PFSK-1 (cell line): ENCODE results near the gene ZNF212.
A peak's percentile ranks its signal among the peaks of the same experiment; 100 is the strongest.

ENCODE experiments used
- FOXP2 ChIP-seq: optimal IDR thresholded peaks from 2 replicates; pipeline ENCODE3; 2011; ENCODE audit warnings: borderline replicate concordance, control low read depth, inconsistent platforms; ENCODE audit not compliant: insufficient read depth; ENCODE audit errors: extremely low read length, extremely low read depth
- POLR2AphosphoS5 ChIP-seq: IDR thresholded peaks from 2 replicates; pipeline ENCODE4 v1.6.1; 2012; ENCODE audit warnings: low read depth, mild to moderate bottlenecking, control low read depth, low read length, moderate library complexity
- SIN3A ChIP-seq: IDR thresholded peaks from 2 replicates; pipeline ENCODE4 v1.6.1; 2012; ENCODE audit warnings: mild to moderate bottlenecking, low read length, moderate library complexity, borderline replicate concordance; ENCODE audit not compliant: insufficient read depth
- TAF1 ChIP-seq: IDR thresholded peaks from 2 replicates; pipeline ENCODE4 v1.6.1; 2012; ENCODE audit warnings: low read length, control low read depth, borderline replicate concordance; ENCODE audit not compliant: insufficient read depth
- TF ChIP-seq, protein P1 (sequence below), 2 experiments: IDR thresholded peaks; 2 replicates each; pipeline versions ENCODE4 v1.6.1 to v1.8.0; 2011 to 2012; ENCODE audit warnings: low read depth in 2 of 2, low read length in 2 of 2, control low read depth in 1 of 2, inconsistent platforms in 1 of 2, mild to moderate bottlenecking in 1 of 2, moderate library complexity in 1 of 2; ENCODE audit not compliant: insufficient read depth in 1 of 2

Gene ZNF212

DNA sequence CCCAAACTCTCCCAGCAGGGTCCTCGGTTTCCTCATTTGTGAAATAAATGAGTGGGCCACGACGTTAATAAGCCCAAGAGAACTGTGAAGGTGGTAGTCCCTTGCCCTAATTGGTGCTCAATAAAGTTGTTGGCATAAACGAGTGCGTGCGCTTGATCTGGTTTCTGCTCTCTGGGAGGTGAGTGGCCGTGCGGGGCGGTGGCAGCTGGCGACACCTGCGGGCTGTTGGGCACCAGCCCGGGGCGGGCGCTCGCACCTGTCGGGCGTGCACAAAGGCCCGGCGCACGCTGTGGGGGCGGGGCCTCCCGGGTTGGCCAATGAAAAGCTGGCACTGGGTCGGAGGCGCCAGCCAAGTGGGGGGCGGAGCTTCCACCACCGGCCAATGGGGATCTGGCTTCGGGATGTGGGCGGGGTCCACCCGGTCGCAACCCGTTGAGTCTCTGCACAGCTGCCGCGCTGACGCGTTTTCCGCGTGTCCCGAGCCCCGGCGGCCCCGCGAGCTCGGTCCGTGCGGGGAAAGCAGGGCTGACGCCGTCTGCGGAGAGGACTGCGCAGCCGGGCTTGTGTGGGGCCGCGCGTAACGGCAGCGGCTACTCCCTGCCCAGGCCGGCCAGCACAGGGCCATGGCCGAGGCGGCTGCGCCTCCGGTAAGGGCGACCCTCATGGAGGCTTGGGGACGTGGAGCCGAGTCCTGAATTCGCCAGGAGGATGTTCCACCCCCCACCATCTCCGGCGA is 45.6 kb downstream of the ZNF212 start:
- TF ChIP-seq SIN3A: peak; percentile 16; the same call in 1 of the 2 replicates
- peak; percentile 73 for TF ChIP-seq FOXP2
- TF ChIP-seq POLR2AphosphoS5: peak; percentile 65; the same call in 1 of the 2 replicates
- TF ChIP-seq, protein P1, sequence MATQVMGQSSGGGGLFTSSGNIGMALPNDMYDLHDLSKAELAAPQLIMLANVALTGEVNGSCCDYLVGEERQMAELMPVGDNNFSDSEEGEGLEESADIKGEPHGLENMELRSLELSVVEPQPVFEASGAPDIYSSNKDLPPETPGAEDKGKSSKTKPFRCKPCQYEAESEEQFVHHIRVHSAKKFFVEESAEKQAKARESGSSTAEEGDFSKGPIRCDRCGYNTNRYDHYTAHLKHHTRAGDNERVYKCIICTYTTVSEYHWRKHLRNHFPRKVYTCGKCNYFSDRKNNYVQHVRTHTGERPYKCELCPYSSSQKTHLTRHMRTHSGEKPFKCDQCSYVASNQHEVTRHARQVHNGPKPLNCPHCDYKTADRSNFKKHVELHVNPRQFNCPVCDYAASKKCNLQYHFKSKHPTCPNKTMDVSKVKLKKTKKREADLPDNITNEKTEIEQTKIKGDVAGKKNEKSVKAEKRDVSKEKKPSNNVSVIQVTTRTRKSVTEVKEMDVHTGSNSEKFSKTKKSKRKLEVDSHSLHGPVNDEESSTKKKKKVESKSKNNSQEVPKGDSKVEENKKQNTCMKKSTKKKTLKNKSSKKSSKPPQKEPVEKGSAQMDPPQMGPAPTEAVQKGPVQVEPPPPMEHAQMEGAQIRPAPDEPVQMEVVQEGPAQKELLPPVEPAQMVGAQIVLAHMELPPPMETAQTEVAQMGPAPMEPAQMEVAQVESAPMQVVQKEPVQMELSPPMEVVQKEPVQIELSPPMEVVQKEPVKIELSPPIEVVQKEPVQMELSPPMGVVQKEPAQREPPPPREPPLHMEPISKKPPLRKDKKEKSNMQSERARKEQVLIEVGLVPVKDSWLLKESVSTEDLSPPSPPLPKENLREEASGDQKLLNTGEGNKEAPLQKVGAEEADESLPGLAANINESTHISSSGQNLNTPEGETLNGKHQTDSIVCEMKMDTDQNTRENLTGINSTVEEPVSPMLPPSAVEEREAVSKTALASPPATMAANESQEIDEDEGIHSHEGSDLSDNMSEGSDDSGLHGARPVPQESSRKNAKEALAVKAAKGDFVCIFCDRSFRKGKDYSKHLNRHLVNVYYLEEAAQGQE (IDR thresholded peaks at IDR 0.05; ENCODE audit: insufficient read depth in 1 of 2, low read depth in 2 of 2, low read length in 2 of 2): no peak

DNA sequence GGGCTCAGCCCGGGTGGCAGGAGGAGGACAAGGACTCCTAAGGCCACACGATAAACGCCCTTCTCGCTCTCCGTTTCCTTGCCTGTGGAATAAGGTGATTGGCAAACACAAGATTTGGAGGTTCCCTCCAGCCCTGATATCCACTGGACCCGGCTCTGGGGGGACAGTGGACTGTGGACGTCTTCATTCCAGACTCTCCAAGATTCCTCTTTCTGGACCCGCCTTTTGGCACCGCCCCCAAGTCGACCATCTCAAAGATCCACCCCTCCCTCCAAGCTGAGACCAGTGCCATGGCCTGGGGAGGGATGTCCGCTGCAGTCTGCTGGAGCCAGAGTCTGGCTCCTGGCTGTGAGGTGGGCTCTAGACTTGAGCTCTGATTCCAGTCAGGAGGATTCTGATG is 46.2 kb downstream of the ZNF212 start:
- no peak for TF ChIP-seq SIN3A
- no peak for TF ChIP-seq TAF1

DNA sequence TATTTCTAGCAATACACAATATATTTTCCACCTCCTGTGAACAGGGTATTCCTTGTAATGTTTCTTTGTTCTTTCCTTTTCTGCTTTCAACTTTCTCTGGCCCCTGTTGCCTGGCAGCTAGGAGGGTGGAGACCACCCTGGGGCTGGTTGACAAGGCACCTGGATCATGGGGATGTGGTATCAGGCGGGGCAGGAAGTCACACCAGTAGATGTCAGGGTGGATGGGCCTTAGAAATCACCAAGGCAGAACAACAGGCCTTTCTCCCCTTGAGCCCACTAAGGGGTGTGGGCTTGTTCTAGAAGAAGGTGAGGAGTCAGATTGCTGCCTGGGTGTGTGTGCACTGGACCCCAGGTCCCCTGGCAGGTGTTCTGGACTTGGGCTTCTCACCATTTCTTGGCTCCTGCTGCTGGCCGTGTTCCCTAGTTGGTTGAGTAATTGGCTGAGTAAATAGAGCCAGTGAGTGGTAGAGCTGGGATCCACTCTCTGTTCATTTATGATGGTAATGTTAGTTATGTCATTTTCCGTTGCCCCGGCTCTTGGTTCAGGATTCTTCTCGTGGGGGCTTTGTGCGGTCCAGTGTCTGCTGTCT is 47.5 kb downstream of the ZNF212 start:
- TF ChIP-seq, protein P1 (IDR thresholded peaks at IDR 0.05; ENCODE audit: insufficient read depth in 1 of 2, low read depth in 2 of 2, low read length in 2 of 2): no peak
- TF ChIP-seq TAF1 (no peak), SIN3A (no peak), FOXP2 (no peak), POLR2AphosphoS5 (no peak)

DNA sequence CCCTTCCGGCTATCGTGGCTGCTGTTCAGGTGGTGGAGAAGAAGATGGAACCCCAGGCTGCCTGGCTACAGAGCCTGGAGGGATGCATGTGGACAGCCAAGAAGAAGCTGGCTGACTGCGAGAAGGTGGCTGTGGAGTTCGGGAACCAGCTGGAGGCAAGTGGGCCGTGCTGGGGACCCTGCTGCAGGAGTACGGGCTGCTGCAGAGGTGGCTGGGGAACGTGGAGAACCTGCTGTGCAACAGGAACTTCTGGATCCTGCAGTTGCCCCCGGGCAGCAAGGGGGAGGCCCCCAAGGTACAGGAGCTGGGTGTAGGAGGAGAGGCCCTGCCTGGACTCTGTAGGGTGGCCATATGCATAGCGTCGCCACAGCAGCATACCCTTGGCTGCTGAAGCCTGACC is 48.2 kb downstream of the ZNF212 start:
- TF ChIP-seq, protein P1 (IDR thresholded peaks at IDR 0.05; ENCODE audit: insufficient read depth in 1 of 2, low read depth in 2 of 2, low read length in 2 of 2): no peak
- no peak for TF ChIP-seq POLR2AphosphoS5
- TF ChIP-seq FOXP2: no peak
- no peak for TF ChIP-seq SIN3A
- no peak for TF ChIP-seq TAF1

DNA sequence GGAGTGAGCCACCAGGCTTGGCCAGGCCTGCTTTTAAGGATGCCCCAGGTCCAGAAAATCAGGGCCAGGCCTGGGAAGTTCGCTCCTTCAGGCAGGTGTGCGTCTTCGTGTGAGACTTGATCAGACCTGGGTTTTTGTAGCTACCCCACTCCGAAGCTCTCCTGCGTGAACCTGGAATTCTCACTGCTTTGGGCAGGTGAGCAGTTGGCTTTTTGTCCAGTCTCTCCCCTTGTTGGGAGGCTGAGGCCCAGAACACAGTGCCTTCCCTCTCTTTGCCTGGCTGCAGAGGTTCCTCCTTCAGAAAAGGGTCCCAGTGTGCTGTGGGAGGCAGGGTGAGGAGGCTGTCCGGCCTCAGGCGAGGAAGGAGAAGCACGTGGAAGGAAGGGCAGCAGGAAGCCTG is 49.8 kb downstream of the ZNF212 start:
- no peak for TF ChIP-seq TAF1
- TF ChIP-seq, protein P1 (IDR thresholded peaks at IDR 0.05; ENCODE audit: insufficient read depth in 1 of 2, low read depth in 2 of 2, low read length in 2 of 2): no peak
- no peak for TF ChIP-seq SIN3A
- TF ChIP-seq FOXP2: no peak
- TF ChIP-seq POLR2AphosphoS5: no peak
